Hypothalamus (tissue), 51 donors: ENCODE data around the gene AATF.

ENCODE experiments used
- DNase-seq, 51 donors: peaks; one replicate each; lab custom pipeline; 2025; lab: John Stamatoyannopoulos, UW

AATF gene

GRCh38 chr17:36977066-36977465 is 28.3 kb downstream of the AATF start:
- DNase-seq, result no peak

GRCh38 chr17:36977568-36977967 is 28.8 kb downstream of the AATF start:
- no peak for DNase-seq

GRCh38 chr17:36978810-36979564 is 30.2 kb downstream of the AATF start:
- peak in 1 of 51 donors; percentile 50 for DNase-seq

GRCh38 chr17:36979565-36979941 is 30.8 kb downstream of the AATF start:
- DNase-seq, result no peak

GRCh38 chr17:36980280-36980761 is 31.6 kb downstream of the AATF start:
- DNase-seq, result no peak

- DNase-seq, result no peak
Measured at GRCh38 chr17:36983618-36984017, 34.9 kb downstream of the AATF start.

- no peak for DNase-seq
Measured at GRCh38 chr17:36989173-36989572, 40.4 kb downstream of the AATF start.

- no peak for DNase-seq
Measured at GRCh38 chr17:36992701-36993100, 43.9 kb downstream of the AATF start.

GRCh38 chr17:36993227-36993626 is 44.5 kb downstream of the AATF start:
- no peak for DNase-seq

- DNase-seq, result no peak
Measured at GRCh38 chr17:36994438-36994837, 45.7 kb downstream of the AATF start.

- DNase-seq, result no peak
Measured at GRCh38 chr17:36999471-36999870, 50.7 kb downstream of the AATF start.

GRCh38 chr17:37016780-37017179 is 68.0 kb downstream of the AATF start:
- DNase-seq, result no peak

- DNase-seq, result no peak
Measured at GRCh38 chr17:37017404-37017803, 68.7 kb downstream of the AATF start.

- no peak for DNase-seq
Measured at GRCh38 chr17:37019117-37019740, 70.5 kb downstream of the AATF start.

GRCh38 chr17:37019741-37020129 is 71.0 kb downstream of the AATF start:
- DNase-seq, result no peak

GRCh38 chr17:37024181-37024637 is 75.5 kb downstream of the AATF start:
- DNase-seq, result no peak

GRCh38 chr17:37025238-37025637 is 76.5 kb downstream of the AATF start:
- no peak for DNase-seq

- DNase-seq, result no peak
Measured at GRCh38 chr17:37025847-37026530, 77.2 kb downstream of the AATF start.

- DNase-seq, result no peak
Measured at GRCh38 chr17:37026531-37026869, 77.7 kb downstream of the AATF start.

GRCh38 chr17:37028040-37028439 is 79.3 kb downstream of the AATF start:
- DNase-seq, result no peak

GRCh38 chr17:37031493-37032083 is 82.8 kb downstream of the AATF start:
- no peak for DNase-seq
